KBM-7 (cell line): ENCODE measurements around the gene MAGED4B.
"Not testable (repeated sequence)": the region's sequence is repeated elsewhere in the genome, so short reads cannot be mapped to it uniquely, and the experiment has no call there.

Experiments
- DNase-seq: peaks from one replicate; pipeline ENCODE4 v3.0.0-alpha.2; 2015
- in situ Hi-C: fragments of 300-500 bp; cut with MboI; formaldehyde crosslinking; loops from 2 replicates; pipeline ENCODE4 v1.14.3; 2020; ENCODE audit warnings: low sequenced_read_pairs, low pct_unique_long_range_greater_than_20kb, mixed read lengths

MAGED4B gene, protein sequence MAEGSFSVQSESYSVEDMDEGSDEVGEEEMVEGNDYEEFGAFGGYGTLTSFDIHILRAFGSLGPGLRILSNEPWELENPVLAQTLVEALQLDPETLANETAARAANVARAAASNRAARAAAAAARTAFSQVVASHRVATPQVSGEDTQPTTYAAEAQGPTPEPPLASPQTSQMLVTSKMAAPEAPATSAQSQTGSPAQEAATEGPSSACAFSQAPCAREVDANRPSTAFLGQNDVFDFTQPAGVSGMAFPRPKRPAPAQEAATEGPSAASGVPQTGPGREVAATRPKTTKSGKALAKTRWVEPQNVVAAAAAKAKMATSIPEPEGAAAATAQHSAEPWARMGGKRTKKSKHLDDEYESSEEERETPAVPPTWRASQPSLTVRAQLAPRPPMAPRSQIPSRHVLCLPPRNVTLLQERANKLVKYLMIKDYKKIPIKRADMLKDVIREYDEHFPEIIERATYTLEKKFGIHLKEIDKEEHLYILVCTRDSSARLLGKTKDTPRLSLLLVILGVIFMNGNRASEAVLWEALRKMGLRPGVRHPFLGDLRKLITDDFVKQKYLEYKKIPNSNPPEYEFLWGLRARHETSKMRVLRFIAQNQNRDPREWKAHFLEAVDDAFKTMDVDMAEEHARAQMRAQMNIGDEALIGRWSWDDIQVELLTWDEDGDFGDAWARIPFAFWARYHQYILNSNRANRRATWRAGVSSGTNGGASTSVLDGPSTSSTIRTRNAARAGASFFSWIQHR

DNA sequence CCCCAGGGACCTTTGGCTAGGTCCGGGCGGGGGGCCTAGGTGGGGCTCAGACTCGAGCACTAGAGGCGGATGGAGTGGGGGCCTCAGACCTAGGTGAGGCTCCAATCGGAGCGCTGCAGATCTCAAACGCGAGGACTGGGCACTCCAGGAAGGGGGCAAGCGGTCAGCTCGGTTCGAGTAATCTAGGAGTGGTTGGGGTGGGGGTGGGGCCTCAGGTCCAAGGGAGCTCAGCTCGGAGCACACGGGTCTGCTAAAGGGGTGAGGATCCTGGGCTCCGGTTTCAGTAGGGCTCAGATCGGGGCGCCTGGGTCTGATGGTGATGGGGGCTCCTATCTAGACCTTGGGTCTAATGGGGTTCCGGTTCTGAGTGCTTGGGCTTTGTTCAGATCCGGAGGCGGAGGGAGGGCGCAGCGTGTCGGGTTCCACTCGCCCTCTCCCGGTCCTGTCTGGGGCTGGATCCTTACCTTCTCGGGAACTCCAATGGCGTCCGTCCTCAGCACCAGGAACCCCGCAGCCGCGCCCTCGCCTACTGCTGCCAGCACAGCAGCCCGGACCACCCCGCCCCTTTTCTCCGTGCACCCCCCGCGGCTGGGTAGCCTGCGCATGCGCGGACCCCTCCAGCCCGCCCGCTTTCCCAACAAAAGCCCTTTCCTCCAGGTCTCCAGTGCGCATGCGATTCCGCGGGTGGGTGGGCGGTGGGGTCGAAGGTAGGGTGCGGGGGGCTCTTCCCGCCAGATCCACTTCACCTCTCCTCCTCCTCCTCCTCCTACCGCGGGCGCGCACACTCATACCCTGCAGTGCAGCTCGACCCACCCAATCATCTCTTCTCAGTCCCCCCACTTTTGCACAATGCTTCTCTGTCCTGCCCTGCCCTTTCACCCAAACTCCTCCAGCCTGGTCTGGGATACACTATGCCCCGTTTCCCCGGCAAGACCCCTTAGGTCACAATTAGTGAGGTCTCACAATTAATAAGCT, at the start of gene MAGED4B:
TSS of gene MAGED4B (minus strand) at position 518 of the 975 bp plus-strand sequence. CDS start 1,011 bp downstream, outside the sequence.
- in situ Hi-C loops, DNase-seq: not testable (repeated sequence)

DNA sequence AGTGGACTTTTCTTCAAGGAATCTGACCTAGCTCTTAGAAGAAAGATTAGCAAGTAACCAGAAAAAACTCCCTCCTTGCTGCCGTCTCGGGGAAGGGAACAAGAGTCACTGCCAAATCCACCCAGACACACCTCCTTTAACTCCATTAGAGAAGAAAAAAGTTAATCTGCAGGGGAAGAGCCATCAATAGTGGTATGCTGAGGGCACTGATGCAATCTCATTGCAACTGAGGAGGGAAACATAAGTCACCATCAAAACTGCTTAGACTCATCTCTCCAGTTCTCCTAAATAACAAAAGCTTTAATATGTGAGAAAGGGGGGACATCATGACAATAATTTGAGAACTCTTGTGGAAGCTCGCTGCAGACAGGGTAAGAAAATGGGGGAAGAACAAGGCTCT, 49.3 kb upstream of the MAGED4B start:
- in situ Hi-C loops, result no loop called here
- DNase-seq, result no peak

DNA sequence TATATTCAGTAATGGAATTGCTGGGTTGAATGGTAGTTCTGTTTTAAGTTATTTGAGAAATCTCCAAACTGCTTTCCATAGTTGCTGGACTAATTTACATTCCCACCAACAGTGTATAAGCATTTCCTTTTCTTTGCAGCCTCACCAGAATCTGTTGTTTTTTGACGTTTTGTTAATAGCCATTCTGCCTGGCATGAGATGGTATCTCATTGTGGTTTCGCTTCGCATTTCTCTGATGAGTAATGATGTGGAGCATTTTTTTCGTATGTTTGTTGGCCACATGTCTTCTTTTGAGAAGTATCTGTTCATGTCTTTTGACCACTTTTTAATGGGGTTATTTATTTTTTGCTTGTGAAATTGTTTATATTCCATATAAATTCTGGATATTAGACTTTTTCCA, 13.6 kb upstream of the MAGED4B start:
- in situ Hi-C loops, result no loop called here
- DNase-seq, result peak; percentile 43

DNA sequence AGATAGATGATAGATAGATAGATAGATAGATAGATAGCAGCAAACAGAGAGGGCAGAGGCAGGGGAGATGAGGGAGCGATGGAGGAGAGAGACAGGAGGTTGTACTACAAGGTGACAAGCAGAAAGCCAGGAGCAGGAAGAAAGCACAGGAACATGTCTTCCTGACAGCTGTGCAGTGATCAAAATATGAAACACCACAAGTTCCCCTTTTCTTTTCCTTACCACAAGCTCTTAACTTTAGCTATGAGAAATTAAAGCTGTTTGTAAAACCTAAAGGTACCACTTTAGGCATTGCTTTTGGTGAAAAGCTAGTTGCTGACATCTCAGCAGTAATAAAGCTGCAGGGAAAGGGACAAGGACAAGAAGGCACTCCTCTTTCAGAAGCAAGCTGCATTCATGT, 9.1 kb upstream of the MAGED4B start:
- in situ Hi-C loops, result no loop called here
- DNase-seq, result peak; percentile 73

DNA sequence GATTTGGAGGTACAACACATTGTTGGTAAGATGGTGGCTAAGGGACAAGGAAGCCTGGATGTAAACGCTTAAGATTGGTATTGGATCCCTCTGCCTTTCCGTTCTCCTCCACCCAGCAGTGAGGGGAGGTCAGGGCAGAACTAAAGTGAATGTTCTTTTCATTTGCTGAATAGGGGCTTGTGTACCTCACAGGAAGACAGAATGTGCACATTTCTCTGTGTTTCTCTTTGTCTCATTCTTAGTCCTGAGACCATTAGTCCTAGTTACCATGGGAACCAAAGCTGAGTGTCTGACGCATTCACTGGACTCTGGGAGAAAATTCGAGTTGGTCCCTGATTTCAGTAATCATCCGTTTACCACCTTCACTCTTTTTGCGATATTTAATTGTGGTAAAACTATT, 26.7 kb downstream of the MAGED4B start:
- DNase-seq, in situ Hi-C loops: not testable (repeated sequence)

DNA sequence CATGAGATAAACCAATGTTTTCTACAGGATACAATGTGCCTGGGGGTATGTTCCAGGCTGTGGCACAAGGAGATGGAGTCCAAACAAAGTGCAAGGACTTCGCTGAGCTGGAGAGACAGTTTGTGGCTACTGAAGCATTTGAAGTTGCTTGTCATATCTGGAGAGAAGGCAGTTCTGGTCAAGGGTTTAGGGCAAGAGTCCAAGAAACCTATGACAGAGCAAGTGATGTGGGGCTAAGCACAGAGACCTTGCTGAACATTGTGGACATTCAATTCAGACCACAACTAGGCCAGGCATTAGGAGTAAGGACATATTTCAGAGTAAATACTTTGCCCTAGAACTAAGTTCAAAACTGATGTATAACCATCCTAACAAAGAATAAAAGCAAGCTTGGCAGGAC, 34.8 kb downstream of the MAGED4B start:
- DNase-seq, result no peak
- in situ Hi-C loops, result no loop called here

DNA sequence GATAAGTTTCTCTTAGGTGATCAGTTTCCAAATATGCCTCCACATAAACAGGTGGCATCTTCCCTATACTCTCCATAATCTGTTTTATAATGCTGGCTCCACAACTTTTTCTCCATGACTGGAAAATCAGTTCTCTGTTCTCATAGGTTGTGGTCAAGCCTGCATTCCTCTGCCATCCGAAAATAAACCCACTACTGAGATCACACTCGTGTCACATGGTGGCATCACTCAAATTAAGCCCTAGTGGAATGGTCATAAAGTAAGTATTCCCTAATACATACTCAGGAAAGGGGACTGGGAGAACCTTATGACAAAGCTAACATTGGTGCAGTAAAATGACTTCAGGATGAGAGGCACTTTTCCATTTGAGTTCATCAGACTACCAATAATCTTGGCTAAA, 37.6 kb downstream of the MAGED4B start:
- in situ Hi-C loops, result no loop called here
- DNase-seq, result no peak

DNA sequence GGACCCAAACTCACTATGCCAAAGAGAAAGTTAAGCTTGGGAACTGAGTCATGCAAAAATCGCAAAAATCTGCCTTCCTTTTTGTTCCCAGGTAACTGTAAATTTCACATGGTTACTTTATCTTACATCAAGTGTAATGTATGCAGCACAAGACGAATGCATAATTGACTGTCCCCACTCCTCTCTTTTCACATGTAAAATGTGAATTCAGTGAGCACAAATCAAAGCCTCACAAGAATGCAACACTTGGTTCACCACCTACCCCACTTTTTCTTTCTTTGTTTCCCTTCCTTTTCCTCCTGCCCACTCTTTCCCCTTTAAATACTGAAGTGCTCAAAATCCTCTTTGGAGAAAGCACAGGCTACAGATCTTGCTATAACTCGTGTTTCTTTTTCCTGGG, 53.2 kb downstream of the MAGED4B start:
- DNase-seq, result no peak
- in situ Hi-C loops, result no loop called here
